SKM-1 treated with dmso at 0.1 percent for 144 hours (cell line): Measurements from ENCODE around the gene KHSRP.
"Not testable (repeated sequence)": the region's sequence is repeated elsewhere in the genome, so short reads cannot be mapped to it uniquely, and the experiment has no call there.

ENCODE experiments used
- DNase-seq: peaks from one replicate; lab custom pipeline; 2025; ENCODE audit not compliant: unreplicated experiment; lab: John Stamatoyannopoulos, UW

The KHSRP gene

GRCh38 chr19:6451583-6452222, 27.1 kb upstream of the KHSRP start:
- no peak for DNase-seq

GRCh38 chr19:6450166-6450565, 25.6 kb upstream of the KHSRP start:
- no peak for DNase-seq

- DNase-seq, result no peak
These were observed 23.4 kb upstream of the KHSRP start for GRCh38 chr19:6448045-6448444.

GRCh38 chr19:6446452-6446851, 21.8 kb upstream of the KHSRP start:
- DNase-seq, result no peak

- no peak for DNase-seq
These were observed 19.4 kb upstream of the KHSRP start for GRCh38 chr19:6443986-6444385.

- DNase-seq, result no peak
These were observed 17.6 kb upstream of the KHSRP start for GRCh38 chr19:6442087-6442688.

- no peak for DNase-seq
These were observed 16.3 kb upstream of the KHSRP start for GRCh38 chr19:6440905-6441304.

- DNase-seq, result no peak
These were observed 15.1 kb upstream of the KHSRP start for GRCh38 chr19:6439743-6440142.

GRCh38 chr19:6433663-6434062, 9.1 kb upstream of the KHSRP start, which contains the start of gene SLC25A41:
SLC25A41 (minus strand) TSS chr19:6433763; CDS start chr19:6433693, 70 bp downstream.
- DNase-seq, result no peak

- DNase-seq, result no peak
These were observed 8.6 kb upstream of the KHSRP start for GRCh38 chr19:6433165-6433564.

- DNase-seq, result no peak
These were observed 7.3 kb upstream of the KHSRP start for GRCh38 chr19:6431891-6432290.

- peak; percentile 44 for DNase-seq
These were observed 5.0 kb upstream of the KHSRP start for GRCh38 chr19:6429419-6430221.

- DNase-seq, result not testable (repeated sequence)
These were observed 4.2 kb upstream of the KHSRP start for GRCh38 chr19:6428692-6429418.

- DNase-seq, result no peak
These were observed 2.5 kb upstream of the KHSRP start for GRCh38 chr19:6427131-6427530.

GRCh38 chr19:6425732-6426620, 1.4 kb upstream of the KHSRP start:
- DNase-seq, result peak; percentile 45

- peak; percentile 100 for DNase-seq
These were observed 524 bp upstream of the KHSRP start for GRCh38 chr19:6424939-6425731.

- DNase-seq, result no peak
These were observed 964 bp downstream of the KHSRP start for GRCh38 chr19:6423499-6424194.

GRCh38 chr19:6421075-6422014, 3.3 kb downstream of the KHSRP start:
- no peak for DNase-seq
